ENCODE data around the gene NAV3. TPM values are rescaled to one million over a fixed set of nuclear protein-coding genes. Genes with fewer than 3 reads are reported as not detected.

The NAV3 gene
- total and polyA plus RNA-seq, 9 of the 15 experiments (the other 6 are each of a cell fraction or from before 2014, with no cell fraction given): 0.04 TPM; not detected in 8

GRCh38 chr12:77957062-77957461 is 126.4 kb downstream of the NAV3 start:
- 0% methylated on average over 1 of the region's 1 CpG for WGBS (ENCODE audit: insufficient coverage, low coverage, missing lambda C conversion rate)
- Histone ChIP-seq H3K9ac (ENCODE audit: insufficient read depth in 1 of 2, low read depth in 2 of 2, low read length in 2 of 2) (no peak overlapping the region), H3K4me1 (replicated peaks in 1 of 2; ENCODE audit: control insufficient read depth in 2 of 2, insufficient read depth in 2 of 2, low read length in 2 of 2) (no peaks in the 10 kb centered on the region), H3K9me3 (replicated peaks; ENCODE audit: control insufficient read depth, insufficient read depth, low read depth, low read length) (no peaks in the 10 kb centered on the region), H3K4me3 (no peak overlapping the region), H3K27me3 (ENCODE audit: control insufficient read depth in 2 of 2, insufficient read depth in 2 of 2, low read length in 2 of 2) (no peaks in the 10 kb centered on the region), H3K79me2 (ENCODE audit: control insufficient read depth, insufficient read depth, low read length) (no peaks in the 10 kb centered on the region), H3K4me2 (ENCODE audit: insufficient read depth, low read length) (no peak overlapping the region), H3K36me3 (ENCODE audit: control insufficient read depth, insufficient read depth, low read length) (no peaks in the 10 kb centered on the region), H3K27ac (ENCODE audit: extremely low read depth, low read depth, low read length) (no peak overlapping the region), H3K9me1 (ENCODE audit: control insufficient read depth, insufficient read depth, low read length) (no peaks in the 10 kb centered on the region), H4K20me1 (replicated peaks; ENCODE audit: control insufficient read depth, insufficient read depth, low read length) (no peaks in the 10 kb centered on the region), H2AFZ (ENCODE audit: low read depth, low read length) (no peak overlapping the region)
- no TSS peak for BruUV-seq (replicated peaks)
- ATAC-seq (no peak), FAIRE-seq (no peak), DNase-seq (ENCODE audit: extremely low read depth in 1 of 4, low spot score in 3 of 4) (no peak)
- ChIA-PET POLR2A (no interaction called here), CTCF (ENCODE audit: low intra/inter-chr PET ratio) (no interaction called here)
- in situ Hi-C loops (cut with MboI) (no loop called here), intact Hi-C loops (cut with micrococcal nuclease) (no loop called here)
- TF ChIP-seq ZNF316 (IDR thresholded peaks at IDR 0.05): peak; percentile 24; the same call in 1 of the 2 replicates
- TF ChIP-seq STAT6 (CRISPR knock-in tag; IDR thresholded peaks at IDR 0.05): no peak
- no peak for TF ChIP-seq LCOR (CRISPR knock-in tag; IDR thresholded peaks at IDR 0.05)
- TF ChIP-seq ZNF224 (CRISPR knock-in tag; IDR thresholded peaks at IDR 0.05): no peak
- TF ChIP-seq CTBP1 (IDR thresholded peaks at IDR 0.05; ENCODE audit: borderline replicate concordance): no peak
- no peak for TF ChIP-seq PHF20 (IDR thresholded peaks at IDR 0.05; ENCODE audit: partially characterized antibody)
- no peak for TF ChIP-seq FOXA1 (IDR thresholded peaks at IDR 0.05; ENCODE audit: borderline replicate concordance)
- TF ChIP-seq, protein P1, sequence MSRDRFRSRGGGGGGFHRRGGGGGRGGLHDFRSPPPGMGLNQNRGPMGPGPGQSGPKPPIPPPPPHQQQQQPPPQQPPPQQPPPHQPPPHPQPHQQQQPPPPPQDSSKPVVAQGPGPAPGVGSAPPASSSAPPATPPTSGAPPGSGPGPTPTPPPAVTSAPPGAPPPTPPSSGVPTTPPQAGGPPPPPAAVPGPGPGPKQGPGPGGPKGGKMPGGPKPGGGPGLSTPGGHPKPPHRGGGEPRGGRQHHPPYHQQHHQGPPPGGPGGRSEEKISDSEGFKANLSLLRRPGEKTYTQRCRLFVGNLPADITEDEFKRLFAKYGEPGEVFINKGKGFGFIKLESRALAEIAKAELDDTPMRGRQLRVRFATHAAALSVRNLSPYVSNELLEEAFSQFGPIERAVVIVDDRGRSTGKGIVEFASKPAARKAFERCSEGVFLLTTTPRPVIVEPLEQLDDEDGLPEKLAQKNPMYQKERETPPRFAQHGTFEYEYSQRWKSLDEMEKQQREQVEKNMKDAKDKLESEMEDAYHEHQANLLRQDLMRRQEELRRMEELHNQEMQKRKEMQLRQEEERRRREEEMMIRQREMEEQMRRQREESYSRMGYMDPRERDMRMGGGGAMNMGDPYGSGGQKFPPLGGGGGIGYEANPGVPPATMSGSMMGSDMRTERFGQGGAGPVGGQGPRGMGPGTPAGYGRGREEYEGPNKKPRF (IDR thresholded peaks at IDR 0.05; ENCODE audit: low read depth, low read length): no peak
